ENCODE results near the gene DGCR2. TPM values are rescaled to one million over a fixed set of nuclear protein-coding genes. Genes with fewer than 3 reads are reported as not detected.

Gene DGCR2
- total RNA-seq, 1 experiment from 2014 or later = 42.9 TPM

GRCh38 chr22:19082101-19082500 lies 40.1 kb downstream of the DGCR2 start:
- RAD21 ChIA-PET (ENCODE audit: low non-redundant PET in 1 of 2, low total read pairs in 2 of 2, uncharacterized antibody in 2 of 2, unreplicated experiment in 2 of 2) = no interaction called here
- H3K4me3 ChIP-seq (replicated peaks in 1 of 2; ENCODE audit: low read depth in 1 of 2, low read length in 2 of 2) = no peak overlapping the region
- peaks cover 3% of the 10 kb centered on the region; the same call in 1 of the 2 replicates for H4K20me1 ChIP-seq (ENCODE audit: insufficient read depth)
- H3K9me3 ChIP-seq (ENCODE audit: control insufficient read depth in 1 of 2, insufficient read depth in 1 of 2, low read depth in 1 of 2, low read length in 2 of 2) = no peaks in the 10 kb centered on the region
- DNase-seq (ENCODE audit: low read depth, low spot score) = no peak
- H2AFZ ChIP-seq (ENCODE audit: low read depth, low read length, poor library complexity, severe bottlenecking) = no peak overlapping the region
- no TSS peak for BruUV-seq (replicated peaks)
- POLR2A ChIA-PET = no interaction called here
- intact Hi-C loops (cut with micrococcal nuclease) = no loop called here
- H3K4me2 ChIP-seq (ENCODE audit: low read length) = no peak overlapping the region
- TF ChIP-seq FOSL1 (IDR thresholded peaks at IDR 0.05; ENCODE audit: low read depth) = no peak
- no peak for TF ChIP-seq EGR1 (IDR thresholded peaks at IDR 0.05; ENCODE audit: low read depth)
- TF ChIP-seq ZBTB33 (IDR thresholded peaks at IDR 0.05; ENCODE audit: extremely low read depth, insufficient replicate concordance, low read length) = no peak
- TF ChIP-seq ATF3 (IDR thresholded peaks at IDR 0.05) = no peak
- TF ChIP-seq JUND (IDR thresholded peaks at IDR 0.05) = no peak
- TF ChIP-seq EZH2 (IDR thresholded peaks at IDR 0.05) = no peak
- TF ChIP-seq SRF (IDR thresholded peaks at IDR 0.05; ENCODE audit: low read depth) = no peak
- TF ChIP-seq ELF1 (IDR thresholded peaks at IDR 0.05; ENCODE audit: borderline replicate concordance, low read depth) = no peak
- no peak for TF ChIP-seq EZH2phosphoT487 (IDR thresholded peaks at IDR 0.05; ENCODE audit: borderline replicate concordance)
- no peak for TF ChIP-seq ZNF274 (IDR thresholded peaks at IDR 0.05; ENCODE audit: low read depth, low read length)
- no peak for TF ChIP-seq POLR2A (IDR thresholded peaks at IDR 0.05; ENCODE audit: borderline replicate concordance, extremely low read depth, insufficient read depth, insufficient read length)
- TF ChIP-seq YY1 (IDR thresholded peaks at IDR 0.05; ENCODE audit: extremely low read depth, insufficient replicate concordance, low read depth, low read length) = no peak
- no peak for TF ChIP-seq REST (IDR thresholded peaks at IDR 0.05; ENCODE audit: low read depth)
- TF ChIP-seq CEBPB (IDR thresholded peaks at IDR 0.05; ENCODE audit: low read depth) = no peak
- TF ChIP-seq SIN3A (IDR thresholded peaks at IDR 0.05; ENCODE audit: low read depth) = no peak
- TF ChIP-seq CBX3 (IDR thresholded peaks at IDR 0.05; ENCODE audit: low read depth) = no peak
- TF ChIP-seq ZFX (IDR thresholded peaks at IDR 0.05) = no peak
- TF ChIP-seq TCF7L2 (IDR thresholded peaks at IDR 0.05; ENCODE audit: borderline replicate concordance, extremely low read depth, insufficient read depth, insufficient read length) = no peak
- TF ChIP-seq POLR2AphosphoS5 (IDR thresholded peaks at IDR 0.05; ENCODE audit: low read depth, low read length) = no peak
- TF ChIP-seq SP1 (IDR thresholded peaks at IDR 0.05; ENCODE audit: low read depth) = no peak
- CTCF ChIA-PET = interaction anchor here (0.7 kb wide), 1 partner anchor 33 kb away, joined by 4 read pairs; no protein-coding TSS in a partner anchor
- ATAC-seq = no peak
- H3K79me2 ChIP-seq (ENCODE audit: insufficient read depth, low read length) = peaks cover 8% of the 10 kb centered on the region; the same call in 1 of the 2 replicates
- H3K36me3 ChIP-seq (ENCODE audit: control insufficient read depth in 1 of 2, insufficient read depth in 2 of 2, low read length in 2 of 2) = 0 out of 4 replicates have a peak, but pooled peaks cover 0 to 9% of the 10 kb centered on the region in 2 experiments
- no peaks in the 10 kb centered on the region for H3K27me3 ChIP-seq (ENCODE audit: insufficient read depth, low read length)
- H3K9ac ChIP-seq (ENCODE audit: low read length) = no peak overlapping the region
- no peaks in the 10 kb centered on the region for H3K9me2 ChIP-seq (ENCODE audit: insufficient read depth)
- no peak overlapping the region for H3K27ac ChIP-seq (ENCODE audit: low read depth, low read length)
- H3K4me1 ChIP-seq (ENCODE audit: control insufficient read depth in 1 of 2, insufficient read depth in 2 of 2, low read length in 2 of 2) = peaks cover 19 to 22% of the 10 kb centered on the region in 2 experiments
